ENCODE results near the gene MTHFD1.

The MTHFD1 gene

DNA sequence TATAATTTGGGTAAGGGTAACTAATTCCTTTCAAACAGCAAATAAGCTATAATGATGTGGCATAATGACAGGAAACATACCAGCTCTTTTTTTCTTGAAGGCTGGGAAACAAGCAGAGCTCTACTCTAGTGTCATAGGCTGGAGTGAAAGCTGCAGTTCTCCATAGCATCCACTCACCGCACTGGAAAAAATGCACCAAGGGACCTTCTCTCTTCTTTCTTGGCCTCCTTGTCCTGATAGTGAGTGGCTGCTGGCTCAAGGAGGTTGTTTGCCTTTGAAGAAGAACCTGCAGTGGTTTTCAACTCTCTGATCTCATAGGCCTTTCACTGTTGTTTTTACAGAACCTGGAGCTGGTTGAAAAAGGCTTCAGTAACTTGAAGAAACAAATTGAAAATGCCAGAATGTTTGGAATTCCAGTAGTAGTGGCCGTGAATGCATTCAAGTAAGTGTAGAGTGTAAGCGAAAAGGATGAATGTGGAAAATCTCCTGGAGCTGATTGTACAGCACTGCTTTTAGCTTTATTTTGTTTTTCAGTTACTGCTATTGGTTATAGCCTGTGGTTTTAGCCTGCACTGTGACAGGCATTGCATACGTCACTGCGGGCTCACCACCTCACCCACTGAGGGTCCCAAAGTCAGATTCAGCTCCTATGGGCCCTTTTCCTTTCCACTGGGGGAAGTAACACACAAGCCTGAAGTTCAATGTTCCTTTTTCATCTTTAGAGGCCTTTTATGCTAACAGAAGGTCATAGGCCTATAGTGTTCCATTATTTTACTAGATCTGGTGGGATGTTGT lies 59.9 kb downstream of the MTHFD1 start:
- DNase-seq (ENCODE audit: low read depth) = no peak

DNA sequence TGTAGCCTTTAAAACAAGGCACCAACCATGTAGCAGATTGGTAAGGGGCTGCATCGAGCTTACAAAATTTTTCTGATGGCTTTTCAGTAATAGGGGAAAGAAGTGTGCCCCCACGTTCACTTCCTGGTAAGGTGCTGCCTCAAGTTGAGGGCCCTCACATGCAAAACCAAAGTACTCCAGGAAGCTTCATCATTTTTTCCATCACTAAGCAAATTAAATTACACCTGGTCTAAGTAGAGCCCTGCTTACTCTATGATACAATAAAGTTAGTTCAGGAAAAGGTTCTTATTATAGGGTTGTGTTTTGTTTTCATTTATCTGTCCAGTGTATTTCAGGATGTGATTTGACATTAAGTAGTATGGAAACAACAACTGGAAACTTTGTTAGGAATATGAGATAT lies 62.1 kb downstream of the MTHFD1 start:
- DNase-seq (ENCODE audit: low read depth) = no peak

DNA sequence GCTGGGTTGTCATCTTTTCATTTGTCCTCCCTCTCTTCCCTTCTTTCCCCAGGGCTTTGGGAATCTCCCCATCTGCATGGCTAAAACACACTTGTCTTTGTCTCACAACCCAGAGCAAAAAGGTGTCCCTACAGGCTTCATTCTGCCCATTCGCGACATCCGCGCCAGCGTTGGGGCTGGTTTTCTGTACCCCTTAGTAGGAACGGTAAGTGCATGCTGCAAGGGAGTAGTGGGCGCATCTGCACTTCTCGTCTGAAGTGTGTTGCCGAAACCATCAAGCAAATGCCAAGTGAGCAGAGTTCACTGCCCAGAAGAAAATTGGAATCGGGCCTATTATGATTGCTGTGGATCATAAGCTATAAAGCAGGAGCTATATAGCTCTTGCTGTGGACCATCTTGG lies 66.5 kb downstream of the MTHFD1 start:
- no peak for DNase-seq (ENCODE audit: low read depth)

DNA sequence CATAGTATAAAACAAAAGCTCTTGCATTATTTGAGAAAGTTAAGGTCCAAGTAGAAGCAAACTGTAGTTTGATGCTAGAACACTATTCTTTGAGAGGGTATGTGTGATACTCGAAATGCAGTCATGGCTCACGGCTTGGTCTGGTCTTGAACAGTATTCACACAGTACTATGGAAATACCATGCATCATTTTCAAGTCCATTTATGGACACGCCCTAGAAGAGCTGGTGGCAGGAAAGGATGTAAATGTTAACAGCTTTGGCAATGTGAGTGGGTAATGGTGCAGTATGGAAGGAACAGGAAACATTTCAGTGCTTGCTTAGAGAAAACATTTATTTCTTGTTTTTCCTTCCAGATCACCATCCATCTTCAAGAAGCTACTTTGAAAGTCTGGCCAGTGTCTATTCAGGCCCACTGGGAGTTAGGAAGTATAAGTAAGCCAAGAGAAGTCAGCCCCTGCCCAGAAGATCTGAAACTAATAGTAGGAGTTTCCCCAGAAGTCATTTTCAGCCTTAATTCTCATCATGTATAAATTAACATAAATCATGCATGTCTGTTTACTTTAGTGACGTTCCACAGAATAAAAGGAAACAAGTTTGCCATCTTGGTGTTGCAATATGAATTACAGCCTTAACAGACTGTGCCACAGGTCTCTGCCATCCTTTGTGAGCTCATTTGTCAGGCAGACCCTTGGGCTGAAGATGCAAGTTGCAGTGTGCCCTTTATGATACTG lies 71.4 kb downstream of the MTHFD1 start:
- DNase-seq (ENCODE audit: low read depth) = no peak

DNA sequence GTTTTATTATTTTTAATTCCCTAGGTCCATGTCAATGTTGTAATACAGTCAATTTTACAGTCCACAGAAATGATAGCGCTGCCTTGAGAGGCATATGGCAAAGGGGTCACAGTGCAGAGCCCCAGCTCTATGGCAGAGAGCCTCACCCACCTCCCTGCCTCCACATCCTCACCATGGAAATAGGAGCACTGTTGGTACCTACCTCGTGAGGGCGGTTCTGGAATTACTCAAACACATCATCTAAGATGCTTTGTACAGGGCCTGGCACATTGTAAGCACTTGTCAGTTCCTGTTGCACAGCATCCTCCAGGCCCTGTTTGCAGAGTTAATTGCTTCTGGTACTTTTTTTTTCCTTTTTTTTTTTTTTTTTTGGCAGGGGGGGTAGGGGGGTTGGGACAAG lies 73.1 kb downstream of the MTHFD1 start:
- no peak for DNase-seq (ENCODE audit: low read depth)

DNA sequence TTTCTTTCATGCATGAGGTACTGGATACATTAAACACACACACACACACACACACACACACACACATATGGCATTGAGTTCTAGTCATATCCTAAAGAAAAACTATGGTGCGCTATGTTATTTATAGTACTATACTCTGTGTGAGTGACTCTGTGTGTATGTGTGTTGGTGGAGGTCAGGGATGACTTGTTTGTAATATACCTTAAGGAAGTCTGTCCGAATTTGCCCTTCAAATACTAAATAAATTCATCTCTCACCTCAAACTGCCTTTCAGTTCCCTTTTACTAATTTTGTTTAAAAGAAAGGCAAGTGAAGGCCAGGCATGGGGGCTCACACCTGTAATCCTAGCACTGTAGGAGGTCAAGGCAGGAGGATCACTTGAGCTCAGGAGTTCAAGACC lies 75.0 kb downstream of the MTHFD1 start:
- no peak for DNase-seq (ENCODE audit: low read depth)

DNA sequence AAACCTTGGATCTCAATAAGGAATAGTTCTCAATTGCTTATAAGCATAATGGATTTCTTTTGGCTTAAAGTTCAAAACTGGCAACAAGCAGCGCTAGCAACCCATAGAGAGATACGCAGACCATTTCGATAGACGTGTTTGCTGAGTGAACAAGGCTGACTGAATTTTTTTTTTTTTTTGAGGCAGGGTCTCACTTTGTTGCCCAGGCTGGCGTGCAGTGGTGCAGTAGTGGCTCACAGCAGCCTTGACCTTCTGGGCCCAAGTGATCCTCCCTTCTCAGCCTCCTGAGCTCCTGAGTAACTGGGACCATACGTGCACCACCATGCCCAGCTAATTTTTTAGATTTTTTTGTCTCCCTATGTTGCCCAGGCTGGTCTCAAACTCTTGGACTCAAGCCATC lies 75.7 kb downstream of the MTHFD1 start:
- DNase-seq (ENCODE audit: low read depth) = no peak

DNA sequence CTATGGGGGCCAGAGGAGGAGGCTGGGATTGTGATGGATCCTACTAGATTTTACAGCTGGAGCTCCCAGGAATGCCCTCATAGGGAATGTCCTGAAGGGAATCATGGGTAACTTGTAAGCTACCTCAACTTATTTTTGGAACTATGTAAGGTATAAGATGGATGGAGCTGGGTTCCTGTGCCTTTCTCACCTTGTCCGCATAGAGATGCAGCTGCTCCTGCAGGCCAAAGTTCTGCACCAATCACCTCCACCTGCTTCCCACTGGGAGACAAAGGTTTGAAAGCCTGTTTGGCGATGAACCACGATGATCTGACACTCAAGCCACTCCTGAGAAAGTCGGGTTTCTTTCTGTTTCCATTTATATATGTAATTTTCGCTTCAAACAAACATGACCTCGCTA lies 76.5 kb downstream of the MTHFD1 start:
- DNase-seq (ENCODE audit: low read depth) = no peak

DNA sequence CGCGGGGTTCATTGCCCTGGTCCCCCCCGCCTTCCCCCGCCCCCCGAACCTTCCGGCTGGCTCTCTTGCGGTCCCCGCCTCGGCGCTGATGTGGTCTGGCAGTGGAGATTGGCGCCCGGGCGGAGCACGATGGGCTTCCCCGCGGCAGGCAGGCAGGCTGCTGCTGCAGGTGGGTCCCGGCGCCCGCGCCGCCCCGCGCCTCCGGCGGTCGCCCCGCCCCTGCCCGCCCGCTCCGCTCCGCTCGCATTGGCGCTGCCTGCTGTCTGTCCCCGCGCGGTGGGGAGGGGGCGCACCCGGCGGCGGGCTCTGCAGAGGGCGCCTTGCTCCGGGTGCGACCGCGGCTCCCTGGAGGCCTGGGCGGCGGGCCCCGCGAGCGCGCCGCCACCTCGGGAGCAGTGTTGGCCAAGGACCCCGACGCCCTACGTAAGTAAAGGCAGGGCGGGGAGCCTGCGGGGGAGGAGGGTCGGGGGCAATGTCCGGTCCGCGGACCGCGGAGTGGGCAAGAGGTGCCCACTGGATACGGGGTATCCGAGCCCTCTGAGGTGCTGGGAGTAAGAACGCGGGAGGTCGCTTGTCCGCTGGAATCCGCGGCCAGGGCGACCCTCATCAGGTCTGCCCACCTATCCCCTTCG lies 77.2 kb downstream of the MTHFD1 start, which contains the start of gene AKAP5:
TSS of gene AKAP5 (plus strand) at position 309 of the 632 bp plus-strand sequence. CDS start 2,896 bp downstream, outside the sequence.
- DNase-seq (ENCODE audit: low read depth) = peak; percentile 41

DNA sequence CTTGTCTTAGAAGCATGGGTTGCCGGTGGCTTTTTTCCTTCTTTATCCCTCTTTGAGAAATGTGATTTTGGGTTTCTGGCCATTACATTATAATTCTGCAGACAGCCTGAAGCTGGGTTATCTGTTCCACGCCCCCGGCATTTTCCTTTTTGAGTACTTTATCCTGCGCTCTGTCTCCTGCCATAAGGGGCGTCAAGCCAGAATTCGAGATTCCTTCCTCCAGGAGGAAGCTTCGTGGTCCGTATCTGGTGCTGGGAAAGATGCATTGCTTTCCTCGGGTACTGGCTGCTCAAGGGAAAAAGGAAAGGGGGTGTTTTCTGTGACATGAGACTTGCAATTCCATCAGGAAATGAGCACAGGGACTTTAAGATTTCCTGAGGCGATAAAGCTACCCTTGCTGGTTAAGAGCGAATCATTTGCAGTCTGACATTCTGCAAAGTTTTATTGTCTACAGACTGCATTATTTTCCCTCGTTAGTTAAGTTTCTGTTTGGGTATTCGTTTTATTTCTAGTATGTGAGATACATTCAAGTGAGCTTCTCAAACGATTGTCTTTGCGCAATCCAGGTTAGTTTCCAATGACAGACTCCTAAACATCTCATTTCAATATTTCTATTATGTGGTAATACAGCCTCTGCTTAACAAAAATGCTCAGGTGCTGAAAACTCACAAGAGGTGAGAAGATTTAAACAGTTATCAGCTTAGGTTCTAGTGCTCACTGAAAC lies 77.8 kb downstream of the MTHFD1 start:
- no peak for DNase-seq (ENCODE audit: low read depth)

DNA sequence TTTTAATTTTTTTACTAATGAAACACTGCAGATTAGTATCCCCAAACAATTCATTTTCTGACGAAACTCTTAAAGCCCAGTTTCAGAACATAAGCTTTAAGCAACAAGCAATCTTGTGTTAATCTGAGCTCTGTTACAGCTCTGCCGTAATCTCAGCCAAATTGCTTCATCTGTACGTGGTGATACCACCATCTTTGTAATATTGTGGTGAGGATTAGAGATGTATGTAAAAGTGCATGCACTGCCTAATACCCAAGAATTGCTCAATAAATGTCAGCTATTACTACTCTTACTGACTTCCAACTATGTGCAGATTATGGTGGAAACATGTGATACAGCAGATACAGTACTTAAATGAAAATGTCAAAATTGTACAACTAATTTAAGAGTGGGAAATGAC lies 78.9 kb downstream of the MTHFD1 start:
- DNase-seq (ENCODE audit: low read depth) = no peak

DNA sequence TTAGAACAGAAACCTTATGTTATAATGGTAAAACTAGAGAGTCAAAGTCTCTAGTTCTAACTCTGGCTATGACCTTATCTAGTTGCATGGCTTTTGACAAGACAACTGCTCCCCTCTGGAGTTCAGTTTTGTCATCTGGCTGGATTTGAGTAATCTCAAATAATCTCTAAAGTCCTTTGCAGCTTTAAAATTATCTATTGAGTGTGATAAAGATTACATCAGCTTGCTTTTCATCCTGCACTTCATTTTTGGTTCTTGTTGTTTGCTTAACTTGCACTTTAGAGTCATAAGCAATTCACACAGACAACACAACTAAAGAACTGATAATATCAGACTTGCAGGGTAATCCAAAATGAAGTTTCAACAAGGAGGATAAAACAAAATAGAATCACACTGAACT lies 79.4 kb downstream of the MTHFD1 start:
- no peak for DNase-seq (ENCODE audit: low read depth)

DNA sequence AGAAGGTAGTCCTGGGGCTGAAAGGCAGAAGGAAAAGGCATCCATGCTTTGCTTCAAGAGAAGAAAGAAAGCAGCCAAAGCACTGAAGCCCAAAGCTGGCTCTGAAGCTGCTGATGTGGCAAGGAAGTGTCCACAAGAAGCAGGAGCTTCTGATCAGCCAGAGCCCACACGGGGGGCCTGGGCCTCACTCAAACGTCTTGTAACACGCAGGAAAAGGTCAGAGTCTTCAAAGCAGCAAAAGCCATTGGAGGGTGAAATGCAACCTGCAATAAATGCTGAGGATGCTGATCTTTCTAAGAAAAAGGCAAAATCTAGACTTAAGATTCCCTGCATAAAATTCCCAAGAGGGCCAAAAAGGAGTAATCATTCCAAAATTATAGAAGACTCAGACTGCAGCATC lies 80.3 kb downstream of the MTHFD1 start:
- DNase-seq (ENCODE audit: low read depth) = no peak

DNA sequence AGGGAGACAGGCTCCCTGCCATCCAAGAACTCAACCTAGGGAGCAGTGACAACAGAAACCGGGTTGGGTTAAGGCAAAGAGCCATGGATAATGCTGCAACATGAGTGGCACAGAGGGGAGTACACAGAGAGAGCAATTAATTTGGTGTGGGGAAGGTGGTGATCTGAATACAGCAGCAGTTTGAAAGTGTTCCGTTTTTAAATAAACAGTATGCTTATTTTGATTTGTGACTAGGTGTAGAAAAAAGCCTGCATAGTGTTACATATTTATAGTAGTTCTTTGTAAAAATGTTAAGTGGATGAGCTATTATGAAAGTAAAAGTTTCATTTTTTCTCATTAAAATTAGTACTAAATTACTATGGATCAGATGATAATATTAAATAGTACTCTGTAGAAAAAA lies 85.9 kb downstream of the MTHFD1 start:
- DNase-seq (ENCODE audit: low read depth) = no peak

DNA sequence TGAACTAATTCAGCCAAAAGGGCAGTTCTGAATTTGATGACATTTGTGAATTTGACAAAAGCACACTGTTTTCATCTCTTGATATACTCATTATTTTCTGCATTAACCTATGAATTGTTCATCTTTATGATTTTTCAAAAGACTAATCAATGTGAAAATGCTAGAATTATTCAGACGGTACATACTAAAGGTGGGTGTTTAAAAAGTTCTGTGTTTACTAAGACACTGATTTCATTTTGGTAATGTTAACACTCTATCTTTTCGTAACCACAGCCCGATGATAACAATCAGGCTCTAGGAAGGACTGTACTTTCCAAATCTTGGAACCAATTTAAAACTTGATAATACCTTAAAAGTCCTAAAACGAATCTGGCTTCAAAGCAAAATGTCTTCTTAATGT lies 86.5 kb downstream of the MTHFD1 start:
- DNase-seq (ENCODE audit: low read depth) = no peak

DNA sequence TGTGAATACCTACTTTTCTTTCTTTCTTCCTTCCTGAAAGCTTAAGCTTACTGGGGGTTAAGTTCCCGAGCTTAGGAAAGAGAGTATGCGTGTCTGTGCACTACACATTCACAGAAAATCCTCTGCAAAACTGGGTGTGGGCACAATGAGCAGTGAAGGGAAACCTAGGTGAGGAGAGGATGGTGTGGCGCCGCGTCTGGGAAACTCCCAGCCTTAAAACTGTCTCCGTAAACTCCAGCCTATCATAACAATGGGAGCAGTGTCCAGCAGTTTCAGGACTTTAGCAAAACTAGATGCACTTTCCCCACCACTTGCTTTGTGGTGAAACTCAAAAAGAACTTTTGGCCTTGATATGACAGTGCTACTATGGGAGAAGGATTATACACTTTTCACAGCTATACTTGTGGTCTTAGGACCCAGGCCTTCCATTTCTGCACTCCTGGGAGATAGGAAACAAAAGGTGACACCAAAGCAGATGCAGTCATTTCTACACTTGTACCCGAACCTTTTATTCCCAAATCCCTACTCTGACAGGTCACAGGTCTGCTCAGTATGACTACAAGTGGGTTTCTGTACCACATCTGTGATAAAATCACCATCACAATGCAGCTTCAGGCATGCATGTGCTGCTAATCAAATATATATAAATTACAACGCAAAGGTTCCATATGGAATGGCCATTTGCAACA lies 87.6 kb downstream of the MTHFD1 start:
- DNase-seq (ENCODE audit: low read depth) = no peak

DNA sequence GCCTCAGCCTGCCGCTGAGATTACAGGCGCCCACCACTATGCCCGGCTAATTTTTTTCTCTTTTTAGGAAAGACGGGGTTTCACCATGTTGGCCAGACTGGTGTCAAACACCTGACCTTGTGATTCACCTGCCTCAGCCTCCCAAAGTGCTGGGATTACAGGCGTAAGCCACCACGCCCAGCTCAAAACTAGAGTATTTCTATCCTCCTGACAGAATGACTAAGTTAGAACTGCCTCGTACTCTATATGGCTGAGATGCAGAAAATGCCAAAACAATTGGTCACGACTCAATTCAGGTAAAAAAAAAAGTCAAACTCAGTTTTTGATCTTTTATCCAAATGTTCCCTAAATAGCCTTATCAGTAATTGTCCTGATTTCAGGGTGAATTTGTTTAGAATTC lies 88.3 kb downstream of the MTHFD1 start:
- DNase-seq (ENCODE audit: low read depth) = no peak

DNA sequence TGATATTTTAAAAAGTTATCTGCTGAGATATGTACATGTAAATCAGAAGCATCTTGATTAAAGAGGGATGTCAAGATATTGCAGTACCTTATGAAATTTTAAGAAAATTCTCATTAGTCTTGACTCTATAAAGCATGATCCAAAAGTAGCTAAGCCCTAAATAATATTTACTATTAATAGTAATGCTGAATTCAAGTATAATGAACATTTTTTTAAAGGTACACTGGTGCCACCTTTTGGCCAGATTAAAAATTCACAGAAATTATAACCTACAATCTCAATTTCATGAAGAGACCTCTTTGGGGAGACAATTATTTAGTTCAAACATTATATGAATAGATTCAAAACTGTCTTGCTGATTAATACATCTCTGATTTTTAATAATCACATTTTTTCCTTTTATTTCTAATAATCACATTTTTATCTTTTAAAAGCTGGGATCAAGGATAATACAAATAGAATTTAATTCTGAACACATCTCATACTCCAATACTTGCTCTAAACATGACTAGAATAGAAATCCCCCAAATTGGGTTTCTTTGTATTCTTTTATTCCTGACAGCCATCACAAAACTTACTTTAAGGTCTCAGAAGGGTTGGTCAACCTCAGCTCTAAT lies 90.6 kb downstream of the MTHFD1 start:
- DNase-seq (ENCODE audit: low read depth) = no peak

DNA sequence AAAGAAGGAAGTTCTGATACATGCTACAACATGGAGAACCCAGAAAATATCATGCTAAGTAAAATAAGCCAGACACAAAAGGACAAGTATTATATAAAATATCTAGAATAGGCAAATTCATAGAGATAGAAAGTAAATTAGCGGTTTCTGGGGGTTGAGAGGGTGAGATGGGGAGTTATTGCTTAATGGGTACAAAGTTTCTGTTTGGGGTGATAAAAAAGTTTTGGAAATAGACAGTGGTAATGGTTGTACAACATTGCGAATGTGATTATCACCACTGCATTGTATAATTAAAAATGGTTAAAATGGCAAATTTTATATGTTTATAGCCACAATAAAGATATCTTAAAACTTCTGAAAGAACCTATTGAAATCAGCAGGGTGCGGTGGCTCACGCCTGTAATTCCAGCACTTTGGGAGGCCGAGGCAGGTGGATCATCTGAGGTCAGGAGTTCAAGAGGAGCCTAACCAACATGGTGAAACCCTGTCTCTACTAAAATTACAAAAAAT lies 100.5 kb downstream of the MTHFD1 start:
- DNase-seq (ENCODE audit: low read depth) = no peak

DNA sequence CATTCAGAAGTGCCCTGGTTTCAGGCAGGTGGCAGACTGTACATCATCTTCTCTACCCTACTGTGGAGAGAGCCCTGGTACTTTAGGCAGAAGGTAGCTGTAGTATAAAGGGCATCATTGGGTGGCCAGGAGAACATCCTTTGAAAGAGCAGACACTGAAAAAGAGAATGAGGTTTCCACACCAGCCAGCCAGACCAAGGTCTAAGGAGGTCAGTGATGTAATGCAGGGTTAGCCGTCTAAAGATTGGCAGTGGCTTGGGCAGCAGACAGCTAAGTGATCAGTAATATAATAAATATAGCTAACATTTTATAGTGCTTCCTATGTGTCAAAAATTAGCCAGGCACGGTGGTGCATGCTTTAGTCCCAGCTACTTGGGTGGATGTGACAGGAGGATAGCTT lies 103.5 kb downstream of the MTHFD1 start:
- DNase-seq (ENCODE audit: low read depth) = no peak

DNA sequence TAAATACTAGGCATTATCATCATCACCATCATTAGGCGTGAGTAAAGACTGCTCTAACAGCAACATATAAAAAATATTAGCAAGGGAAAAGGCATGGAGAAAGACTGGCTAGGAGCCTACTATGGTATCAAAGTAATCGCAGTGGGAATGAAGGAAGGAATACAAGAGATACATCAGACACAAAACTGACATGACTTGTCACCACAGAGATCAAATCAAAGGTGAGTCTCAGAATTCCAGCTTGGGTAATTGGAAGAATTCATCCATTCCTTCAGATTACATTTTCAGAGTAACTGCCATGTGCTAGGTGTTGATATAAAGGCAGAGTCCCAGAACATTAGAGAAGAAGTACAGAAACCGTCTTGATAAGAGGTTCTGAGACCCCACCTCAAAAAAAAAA lies 105.3 kb downstream of the MTHFD1 start:
- no peak for DNase-seq (ENCODE audit: low read depth)

Measured in stimulated activated CD4-positive, alpha-beta T cell treated with anti-CD3 and anti-CD28 coated beads, Interleukin-2, amount 100 ng/mL, for 4 hours (primary cell).